Parathyroid adenoma (tissue), 2 donors: ENCODE measurements around the gene BTBD10.

Source experiments
- H2AFZ ChIP-seq: fragments of 300-600 bp; sonication (generic); one replicate; pipeline ENCODE4 v1.7.0; 2017; ENCODE audit warnings: antibody characterized with exemption, mild to moderate bottlenecking
- H3K27ac ChIP-seq: fragments of 300-600 bp; sonication (generic); one replicate; pipeline ENCODE4 v1.7.0; 2017
- H3K27me3 ChIP-seq: fragments of 300-600 bp; sonication (generic); one replicate; pipeline ENCODE4 v1.7.0; 2017; ENCODE audit warnings: low read length; ENCODE audit not compliant: control insufficient read depth, insufficient read depth
- H3K36me3 ChIP-seq: fragments of 300-600 bp; sonication (generic); one replicate; pipeline ENCODE4 v1.7.0; 2017; ENCODE audit warnings: low read length; ENCODE audit not compliant: control insufficient read depth, insufficient read depth
- H3K4me1 ChIP-seq: fragments of 300-600 bp; sonication (generic); one replicate; pipeline ENCODE4 v1.7.0; 2017; ENCODE audit warnings: control low read depth
- H3K4me2 ChIP-seq: fragments of 300-600 bp; sonication (generic); one replicate; pipeline ENCODE4 v1.7.0; 2017; ENCODE audit warnings: low read length
- H3K4me3 ChIP-seq: fragments of 300-600 bp; sonication (generic); one replicate; pipeline ENCODE4 v1.7.0; 2017; ENCODE audit warnings: low read depth, low read length
- H3K79me2 ChIP-seq: fragments of 300-600 bp; sonication (generic); one replicate; pipeline ENCODE4 v1.7.0; 2017; ENCODE audit warnings: control low read depth
- H3K9ac ChIP-seq: fragments of 300-600 bp; sonication (generic); one replicate; pipeline ENCODE4 v1.7.0; 2017; ENCODE audit warnings: mild to moderate bottlenecking
- H3K9me3 ChIP-seq: fragments of 300-600 bp; sonication (generic); one replicate; pipeline ENCODE4 v1.7.0; 2017; ENCODE audit warnings: low read length; ENCODE audit not compliant: control insufficient read depth
- TF ChIP-seq, protein P1 (sequence below): fragments of 300-600 bp; sonication (generic); IDR thresholded peaks from one replicate; pipeline ENCODE4 v1.7.0; 2017; ENCODE audit warnings: antibody characterized with exemption, mild to moderate bottlenecking
- donor health status: primary hyperparathyroidism.

Gene BTBD10

DNA sequence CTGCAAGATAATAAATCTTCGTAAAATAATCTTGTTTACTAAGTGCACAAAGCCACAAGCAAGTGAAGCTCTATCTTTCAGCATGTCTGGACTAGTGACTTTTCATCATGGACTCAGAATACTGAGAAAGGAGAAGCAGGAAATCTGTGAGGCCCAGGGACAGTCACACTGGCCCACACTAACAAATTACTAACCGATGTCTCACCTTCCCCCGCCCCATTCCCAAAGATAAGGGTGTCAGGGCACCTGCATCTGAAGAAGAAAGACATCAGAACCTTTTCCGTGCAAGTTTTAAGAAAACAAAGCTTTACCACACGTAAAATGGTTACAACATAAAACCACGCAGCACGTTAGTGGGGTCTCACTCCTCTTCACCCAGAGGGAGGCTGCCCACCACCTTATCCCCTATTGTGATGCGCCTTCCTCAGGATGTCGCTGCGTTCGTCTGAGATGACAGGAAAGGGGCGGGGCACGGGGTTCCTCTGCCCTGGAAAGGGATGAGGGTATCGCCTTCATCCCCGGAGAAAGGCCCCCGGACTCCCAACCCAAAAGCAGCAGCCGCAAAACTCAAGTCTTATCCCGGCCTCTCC is 616 bp downstream of the BTBD10 start:
- Histone ChIP-seq H3K9me3 (no peaks in the 10 kb centered on the region), H3K4me1 (no peaks in the 10 kb centered on the region), H3K36me3 (no peaks in the 10 kb centered on the region), H2AFZ (peak overlapping the region; percentile 89), H3K79me2 (peaks cover 10% of the 10 kb centered on the region), H3K27me3 (no peaks in the 10 kb centered on the region), H3K4me3 (peak overlapping the region; percentile 57), H3K27ac (peak overlapping the region; percentile 79), H3K4me2 (no peak overlapping the region), H3K9ac (peak overlapping the region; percentile 61)
- TF ChIP-seq, protein P1, sequence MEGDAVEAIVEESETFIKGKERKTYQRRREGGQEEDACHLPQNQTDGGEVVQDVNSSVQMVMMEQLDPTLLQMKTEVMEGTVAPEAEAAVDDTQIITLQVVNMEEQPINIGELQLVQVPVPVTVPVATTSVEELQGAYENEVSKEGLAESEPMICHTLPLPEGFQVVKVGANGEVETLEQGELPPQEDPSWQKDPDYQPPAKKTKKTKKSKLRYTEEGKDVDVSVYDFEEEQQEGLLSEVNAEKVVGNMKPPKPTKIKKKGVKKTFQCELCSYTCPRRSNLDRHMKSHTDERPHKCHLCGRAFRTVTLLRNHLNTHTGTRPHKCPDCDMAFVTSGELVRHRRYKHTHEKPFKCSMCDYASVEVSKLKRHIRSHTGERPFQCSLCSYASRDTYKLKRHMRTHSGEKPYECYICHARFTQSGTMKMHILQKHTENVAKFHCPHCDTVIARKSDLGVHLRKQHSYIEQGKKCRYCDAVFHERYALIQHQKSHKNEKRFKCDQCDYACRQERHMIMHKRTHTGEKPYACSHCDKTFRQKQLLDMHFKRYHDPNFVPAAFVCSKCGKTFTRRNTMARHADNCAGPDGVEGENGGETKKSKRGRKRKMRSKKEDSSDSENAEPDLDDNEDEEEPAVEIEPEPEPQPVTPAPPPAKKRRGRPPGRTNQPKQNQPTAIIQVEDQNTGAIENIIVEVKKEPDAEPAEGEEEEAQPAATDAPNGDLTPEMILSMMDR = no peak

DNA sequence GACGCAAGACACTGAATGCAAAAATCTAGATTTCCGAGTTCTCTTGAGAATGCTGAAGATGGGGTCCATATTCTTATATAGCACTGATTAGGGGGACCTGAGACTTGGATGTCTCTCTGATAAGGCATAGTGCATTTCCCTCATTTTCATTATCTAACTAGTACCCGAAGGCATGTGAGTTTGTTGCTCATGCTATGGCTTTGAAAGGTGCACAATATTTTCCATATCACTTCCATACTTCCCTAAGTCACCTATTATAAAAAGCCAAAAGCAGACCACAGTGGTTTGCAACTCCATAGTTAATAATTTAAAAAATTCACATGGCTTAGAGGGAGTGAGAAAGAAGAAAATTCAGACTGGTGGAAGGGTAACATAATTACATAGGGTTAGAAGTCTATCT is 1.7 kb downstream of the BTBD10 start:
- H3K79me2 ChIP-seq = peaks cover 12% of the 10 kb centered on the region
- H3K9me3 ChIP-seq = no peaks in the 10 kb centered on the region
- no peak overlapping the region for H3K4me3 ChIP-seq
- H3K27ac ChIP-seq = no peak overlapping the region
- H2AFZ ChIP-seq = no peak overlapping the region
- TF ChIP-seq, protein P1 = no peak
- H3K4me2 ChIP-seq = no peak overlapping the region
- H3K4me1 ChIP-seq = no peaks in the 10 kb centered on the region
- no peak overlapping the region for H3K9ac ChIP-seq
- H3K27me3 ChIP-seq = no peaks in the 10 kb centered on the region
- H3K36me3 ChIP-seq = no peaks in the 10 kb centered on the region

DNA sequence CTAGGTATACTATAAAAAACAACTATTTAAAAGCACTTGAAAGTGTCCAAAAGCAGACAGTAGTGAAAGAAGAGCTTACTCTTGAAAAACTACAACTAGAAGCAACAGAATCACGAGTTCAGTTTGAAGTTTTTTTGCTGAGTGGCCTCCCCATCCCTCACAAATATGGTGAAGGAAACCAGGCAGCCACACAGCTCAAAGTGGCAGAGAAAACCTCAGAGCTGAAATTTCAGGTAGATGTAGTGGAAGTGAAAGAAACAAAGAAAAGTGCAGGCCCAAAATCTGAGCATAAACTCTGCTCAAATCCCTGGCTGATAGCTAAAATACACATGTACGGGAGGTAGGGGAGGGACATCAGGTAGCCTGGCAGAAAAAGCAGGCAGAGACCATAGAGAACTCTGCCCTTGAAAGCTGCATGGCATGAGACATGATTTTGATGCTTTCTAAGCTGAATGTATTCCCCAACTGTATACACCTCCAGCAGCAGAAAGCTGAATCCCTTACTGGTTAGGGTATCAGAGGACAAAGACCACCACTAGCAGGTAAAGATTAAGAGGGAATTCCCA is 12.1 kb downstream of the BTBD10 start:
- no peak overlapping the region for H3K27ac ChIP-seq
- TF ChIP-seq, protein P1 = no peak

DNA sequence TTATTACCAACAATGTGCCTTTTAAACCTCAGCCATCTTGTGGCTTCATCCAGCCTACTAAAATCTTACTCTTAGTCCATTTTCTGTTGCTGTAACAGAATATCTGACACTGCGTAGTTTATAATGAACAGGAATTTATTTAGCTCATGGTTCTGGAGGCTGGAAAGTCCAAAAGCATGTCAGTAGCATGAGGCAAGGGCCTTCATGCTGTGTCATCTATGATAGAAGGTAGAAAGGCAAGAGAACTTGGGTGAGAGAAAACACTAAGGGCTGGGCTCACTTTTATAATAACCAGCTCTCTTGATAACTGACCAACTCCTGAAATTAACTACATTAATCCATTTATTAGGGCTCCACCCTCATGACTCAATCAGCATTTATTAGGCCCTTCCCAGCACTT is 13.5 kb downstream of the BTBD10 start:
- Histone ChIP-seq H3K36me3 (no peaks in the 10 kb centered on the region), H3K9me3 (no peaks in the 10 kb centered on the region), H3K4me3 (no peak overlapping the region), H3K4me1 (no peaks in the 10 kb centered on the region), H3K27me3 (no peaks in the 10 kb centered on the region), H3K79me2 (peaks cover 4% of the 10 kb centered on the region), H3K4me2 (no peak overlapping the region), H3K9ac (no peak overlapping the region), H3K27ac (no peak overlapping the region), H2AFZ (no peak overlapping the region)
- TF ChIP-seq, protein P1 = no peak

More for the DNA sequence above, 12.1 kb downstream of the BTBD10 start:
- H3K36me3 ChIP-seq = no peaks in the 10 kb centered on the region
- H2AFZ ChIP-seq = no peak overlapping the region
- H3K27me3 ChIP-seq = no peaks in the 10 kb centered on the region
- peaks cover 10% of the 10 kb centered on the region for H3K79me2 ChIP-seq
- H3K9me3 ChIP-seq = no peaks in the 10 kb centered on the region
- no peak overlapping the region for H3K4me3 ChIP-seq
- H3K4me2 ChIP-seq = no peak overlapping the region
- no peaks in the 10 kb centered on the region for H3K4me1 ChIP-seq
- H3K9ac ChIP-seq = no peak overlapping the region

DNA sequence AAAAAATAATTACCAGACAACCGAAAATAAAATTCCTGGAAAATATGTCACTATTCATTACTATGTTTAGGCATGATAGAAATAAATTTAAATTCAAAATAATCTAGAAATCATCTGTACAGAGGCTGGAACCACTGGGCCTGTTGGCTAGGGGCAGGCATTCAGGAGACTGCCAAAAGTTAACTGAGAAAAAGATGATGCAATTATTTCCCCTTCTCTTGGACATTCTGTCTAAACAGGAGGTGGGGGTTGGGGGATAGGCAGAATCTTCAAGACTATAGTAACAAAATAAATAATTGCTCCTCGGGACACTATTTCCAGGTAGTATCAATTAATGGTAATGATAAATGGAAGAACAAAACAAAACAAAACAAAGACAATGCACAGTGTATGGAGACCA is 14.1 kb downstream of the BTBD10 start:
- H3K36me3 ChIP-seq = no peaks in the 10 kb centered on the region
- peaks cover 4% of the 10 kb centered on the region for H3K79me2 ChIP-seq
- no peaks in the 10 kb centered on the region for H3K9me3 ChIP-seq
- TF ChIP-seq, protein P1 = no peak
- no peaks in the 10 kb centered on the region for H3K4me1 ChIP-seq
- H2AFZ ChIP-seq = no peak overlapping the region
- H3K4me2 ChIP-seq = no peak overlapping the region
- H3K27me3 ChIP-seq = no peaks in the 10 kb centered on the region
- H3K27ac ChIP-seq = no peak overlapping the region
- no peak overlapping the region for H3K9ac ChIP-seq
- H3K4me3 ChIP-seq = no peak overlapping the region
